Subcutaneous adipose tissue (tissue), 4 donors: ENCODE data around the gene TUBGCP3. TPM values are rescaled to one million over a fixed set of nuclear protein-coding genes. Genes with fewer than 3 reads are reported as not detected.

ENCODE experiments used
- CTCF ChIP-seq: fragments of 450-650 bp; IDR thresholded peaks from one replicate; pipeline ENCODE4 v1.5.1; 2016; ENCODE audit warnings: low read depth, mild to moderate bottlenecking, control low read depth, antibody characterized with exemption, moderate library complexity
- total RNA-seq, 4 donors: library from RNA; depleted of rRNA; stranded (reverse); fragments of >200 nt; gene quantifications; one replicate each; pipeline ENCODE4 v1.1.0, GENCODE V29; 2016

TUBGCP3 gene
- total RNA-seq, 4 donors from 2014 or later = 29.2 to 44.8 (median 34.8) TPM

- TF ChIP-seq CTCF = no peak
Observed at GRCh38 chr13:112456138-112457056, 131.6 kb downstream of the TUBGCP3 start.

- TF ChIP-seq CTCF = no peak
Observed at GRCh38 chr13:112455476-112456059, 132.4 kb downstream of the TUBGCP3 start.

- TF ChIP-seq CTCF = no peak
Observed at GRCh38 chr13:112454648-112455334, 133.2 kb downstream of the TUBGCP3 start.

- no peak for TF ChIP-seq CTCF
Observed at GRCh38 chr13:112453874-112454647, 133.9 kb downstream of the TUBGCP3 start.

GRCh38 chr13:112453207-112453829 is 134.6 kb downstream of the TUBGCP3 start:
- TF ChIP-seq CTCF = no peak

GRCh38 chr13:112452380-112453206 is 135.4 kb downstream of the TUBGCP3 start:
- no peak for TF ChIP-seq CTCF
